HepG2 (cell line): ENCODE measurements around the gene HOXD12. TPM values are rescaled to one million over a fixed set of nuclear protein-coding genes. Genes with fewer than 3 reads are reported as not detected.

ENCODE experiments used
- ARNTL ChIP-seq: sonication (generic); formaldehyde crosslinking; IDR thresholded peaks from 2 replicates; pipeline ENCODE4 v1.4.0; 2020; ENCODE audit warnings: mild to moderate bottlenecking, missing genetic modification reagents
- DNMT3B ChIP-seq: conservative IDR thresholded peaks from 2 replicates; pipeline ENCODE4 v1.6.1; 2016; ENCODE audit warnings: missing biosample characterization, control low read depth
- GABPB1 ChIP-seq: IDR thresholded peaks from 2 replicates; pipeline ENCODE4 v1.6.1; 2016; ENCODE audit warnings: mild to moderate bottlenecking, missing genetic modification reagents, moderate library complexity, missing compliant biosample characterization
- HNRNPUL1 ChIP-seq: fragments of 200-400 bp; formaldehyde crosslinking; IDR thresholded peaks from 2 replicates; pipeline ENCODE4 v1.6.1; 2017; ENCODE audit warnings: low read depth, mild to moderate bottlenecking, low read length, moderate library complexity
- LCORL ChIP-seq, 2 experiments: fragments of 450-650 bp in 1 of 2; sonication (generic) in 1 of 2; formaldehyde crosslinking in 1 of 2; IDR thresholded peaks; 2 replicates each; pipeline versions ENCODE4 v1.5.0 to v1.6.1; 2017 to 2020; ENCODE audit warnings: antibody characterized with exemption in 1 of 2, missing genetic modification reagents in 1 of 2
- ONECUT2 ChIP-seq: sonication (generic); formaldehyde crosslinking; IDR thresholded peaks from 2 replicates; pipeline ENCODE4 v1.4.0; 2020; ENCODE audit warnings: missing genetic modification reagents
- RARG ChIP-seq: sonication (generic); formaldehyde crosslinking; IDR thresholded peaks from 2 replicates; pipeline ENCODE4 v1.4.0; 2020; ENCODE audit warnings: low read depth, mild to moderate bottlenecking, missing genetic modification reagents
- SMAD3 ChIP-seq: sonication (generic); formaldehyde crosslinking; IDR thresholded peaks from 2 replicates; pipeline ENCODE4 v1.4.0; 2020; ENCODE audit warnings: missing genetic modification reagents
- SRSF9 ChIP-seq: fragments of 200-400 bp; formaldehyde crosslinking; IDR thresholded peaks from 2 replicates; pipeline ENCODE4 v1.6.1; 2018; ENCODE audit warnings: borderline replicate concordance, mild to moderate bottlenecking, low read depth, low read length; ENCODE audit not compliant: insufficient read depth, poor library complexity, severe bottlenecking
- TAF15 ChIP-seq: fragments of 200-400 bp; formaldehyde crosslinking; IDR thresholded peaks from one replicate; pipeline ENCODE4 v1.6.1; 2018; ENCODE audit warnings: mild to moderate bottlenecking, low read depth, low read length; ENCODE audit not compliant: poor library complexity, severe bottlenecking
- TCF7L2 ChIP-seq: IDR thresholded peaks from 2 replicates; pipeline ENCODE4 v1.6.1; 2011; ENCODE audit warnings: mild to moderate bottlenecking, low read depth, low read length, moderate library complexity
- ZNF256 ChIP-seq: sonication (generic); formaldehyde crosslinking; conservative IDR thresholded peaks from 2 replicates; pipeline ENCODE4 v1.4.0; 2020; ENCODE audit warnings: missing genetic modification reagents
- ZNF280B ChIP-seq: sonication (generic); formaldehyde crosslinking; IDR thresholded peaks from 2 replicates; pipeline ENCODE4 v1.5.0; 2020; ENCODE audit warnings: missing genetic modification reagents, mild to moderate bottlenecking, borderline replicate concordance
- ZNF768 ChIP-seq: sonication (generic); formaldehyde crosslinking; IDR thresholded peaks from 2 replicates; pipeline ENCODE4 v1.4.0; 2020; ENCODE audit warnings: missing genetic modification reagents
- ZNF850 ChIP-seq: sonication (generic); formaldehyde crosslinking; conservative IDR thresholded peaks from 2 replicates; pipeline ENCODE4 v1.9.0; 2021; ENCODE audit warnings: mild to moderate bottlenecking, missing genetic modification reagents
- polyA plus RNA-seq, 8 experiments: library from polyadenylated mRNA; depleted of rRNA in 3 of 8; stranded (reverse) in 7 of 8; unstranded in 1 of 8; fragments of >200 nt; fragmentation: Illumina TruSeq in 4 of 8; extraction: Trizol in 4 of 8; gene quantifications; 2 replicates each; pipeline versions ENCODE4 v1.2.1 to v1.2.3, GENCODE V29; 2011 to 2016; ENCODE audit warnings: low read depth in 4 of 8, missing spikeins in 1 of 8, mixed read lengths in 1 of 8; ENCODE audit not compliant: insufficient read depth in 1 of 8
- total RNA-seq, 5 experiments: library from RNA; depleted of rRNA; stranded (reverse); fragments of >200 nt; fragmentation: Illumina TruSeq; extraction: Trizol; gene quantifications; 2 replicates each; pipeline ENCODE4 v1.2.3, GENCODE V29; 2016; ENCODE audit warnings: low read depth in 1 of 5
- TF ChIP-seq, protein P1 (sequence below): sonication (generic); formaldehyde crosslinking; IDR thresholded peaks from 2 replicates; pipeline ENCODE4 v1.4.0; 2020; ENCODE audit warnings: missing genetic modification reagents
- TF ChIP-seq, protein P2 (sequence below): sonication (generic); formaldehyde crosslinking; IDR thresholded peaks from 2 replicates; pipeline ENCODE4 v1.9.0; 2022; ENCODE audit warnings: missing genetic modification reagents, mild to moderate bottlenecking, borderline replicate concordance
- TF ChIP-seq, protein P3 (sequence below): sonication (generic); formaldehyde crosslinking; IDR thresholded peaks from 2 replicates; pipeline ENCODE4 v1.5.0; 2020; ENCODE audit warnings: missing genetic modification reagents, mild to moderate bottlenecking, borderline replicate concordance
- TF ChIP-seq, protein P4 (sequence below): sonication (generic); formaldehyde crosslinking; IDR thresholded peaks from 2 replicates; pipeline ENCODE4 v1.4.0; 2020; ENCODE audit warnings: missing genetic modification reagents

The HOXD12 gene
- total and polyA plus RNA-seq, 2 of the 13 experiments (the other 11 are each of a cell fraction or from before 2014, with no cell fraction given): not detected

DNA sequence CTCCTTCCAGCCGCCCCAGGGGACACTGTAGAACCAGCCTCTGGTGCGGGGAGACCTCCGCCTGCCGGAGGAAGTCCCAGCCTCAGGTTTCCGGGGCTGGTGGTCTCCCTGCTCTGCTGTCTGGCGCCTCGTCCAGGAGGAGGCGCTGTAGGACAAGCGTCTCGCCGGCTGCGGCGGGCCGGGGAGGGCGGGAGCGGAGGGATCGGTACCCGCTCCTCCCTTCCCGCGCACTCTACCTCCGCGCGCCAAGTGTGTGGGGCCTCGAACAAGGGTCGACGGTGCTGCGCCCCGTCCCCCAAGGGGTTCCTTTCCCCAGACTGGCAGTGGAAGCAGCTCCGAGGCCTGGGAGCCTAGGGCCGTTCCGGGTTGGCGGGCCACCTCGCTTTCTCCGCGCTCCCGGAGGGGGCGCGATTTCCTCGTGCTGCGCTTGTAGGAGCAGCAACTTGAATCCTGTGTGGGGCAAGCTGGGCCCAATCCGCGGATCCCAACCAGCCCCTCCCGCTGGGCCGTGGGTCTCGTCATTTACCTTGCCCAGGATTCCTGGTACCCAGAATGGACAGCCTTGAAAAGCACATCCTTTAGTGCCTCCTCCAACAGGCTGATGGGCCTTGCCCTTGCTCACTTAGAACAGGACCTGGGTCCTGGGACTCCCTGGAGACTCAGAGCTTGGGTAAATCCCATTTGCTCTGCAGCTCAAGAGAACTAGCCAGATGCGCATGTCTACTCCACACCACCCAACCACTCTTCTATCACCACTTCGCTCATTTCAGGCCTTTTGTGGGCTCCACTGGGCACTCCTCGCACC is 41.1 kb downstream of the HOXD12 start (continued):
- TF ChIP-seq ZNF280B: peak; percentile 67
- TF ChIP-seq HNRNPUL1: no peak
- TF ChIP-seq DNMT3B (CRISPR knock-in tag): no peak
- TF ChIP-seq GABPB1: peak; percentile 84
- TF ChIP-seq ZNF256: no peak
- TF ChIP-seq SRSF9: no peak
- TF ChIP-seq, protein P1, sequence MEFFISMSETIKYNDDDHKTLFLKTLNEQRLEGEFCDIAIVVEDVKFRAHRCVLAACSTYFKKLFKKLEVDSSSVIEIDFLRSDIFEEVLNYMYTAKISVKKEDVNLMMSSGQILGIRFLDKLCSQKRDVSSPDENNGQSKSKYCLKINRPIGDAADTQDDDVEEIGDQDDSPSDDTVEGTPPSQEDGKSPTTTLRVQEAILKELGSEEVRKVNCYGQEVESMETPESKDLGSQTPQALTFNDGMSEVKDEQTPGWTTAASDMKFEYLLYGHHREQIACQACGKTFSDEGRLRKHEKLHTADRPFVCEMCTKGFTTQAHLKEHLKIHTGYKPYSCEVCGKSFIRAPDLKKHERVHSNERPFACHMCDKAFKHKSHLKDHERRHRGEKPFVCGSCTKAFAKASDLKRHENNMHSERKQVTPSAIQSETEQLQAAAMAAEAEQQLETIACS (CRISPR knock-in tag): no peak
- no peak for TF ChIP-seq ZNF850
- TF ChIP-seq ZNF768: peak; percentile 74; the same call in 1 of the 2 replicates
- TF ChIP-seq, protein P2, sequence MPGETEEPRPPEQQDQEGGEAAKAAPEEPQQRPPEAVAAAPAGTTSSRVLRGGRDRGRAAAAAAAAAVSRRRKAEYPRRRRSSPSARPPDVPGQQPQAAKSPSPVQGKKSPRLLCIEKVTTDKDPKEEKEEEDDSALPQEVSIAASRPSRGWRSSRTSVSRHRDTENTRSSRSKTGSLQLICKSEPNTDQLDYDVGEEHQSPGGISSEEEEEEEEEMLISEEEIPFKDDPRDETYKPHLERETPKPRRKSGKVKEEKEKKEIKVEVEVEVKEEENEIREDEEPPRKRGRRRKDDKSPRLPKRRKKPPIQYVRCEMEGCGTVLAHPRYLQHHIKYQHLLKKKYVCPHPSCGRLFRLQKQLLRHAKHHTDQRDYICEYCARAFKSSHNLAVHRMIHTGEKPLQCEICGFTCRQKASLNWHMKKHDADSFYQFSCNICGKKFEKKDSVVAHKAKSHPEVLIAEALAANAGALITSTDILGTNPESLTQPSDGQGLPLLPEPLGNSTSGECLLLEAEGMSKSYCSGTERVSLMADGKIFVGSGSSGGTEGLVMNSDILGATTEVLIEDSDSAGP (CRISPR knock-in tag): peak; percentile 86; the same call in 1 of the 2 replicates
- peak; percentile 80 for TF ChIP-seq TAF15
- TF ChIP-seq, protein P3, sequence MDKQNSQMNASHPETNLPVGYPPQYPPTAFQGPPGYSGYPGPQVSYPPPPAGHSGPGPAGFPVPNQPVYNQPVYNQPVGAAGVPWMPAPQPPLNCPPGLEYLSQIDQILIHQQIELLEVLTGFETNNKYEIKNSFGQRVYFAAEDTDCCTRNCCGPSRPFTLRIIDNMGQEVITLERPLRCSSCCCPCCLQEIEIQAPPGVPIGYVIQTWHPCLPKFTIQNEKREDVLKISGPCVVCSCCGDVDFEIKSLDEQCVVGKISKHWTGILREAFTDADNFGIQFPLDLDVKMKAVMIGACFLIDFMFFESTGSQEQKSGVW (CRISPR knock-in tag): no peak
- TF ChIP-seq ONECUT2 (CRISPR knock-in tag): no peak
- TF ChIP-seq TCF7L2: no peak
- peak; percentile 76; the same call in 1 of the 2 replicates for TF ChIP-seq SMAD3 (CRISPR knock-in tag)
- no peak; the same call in 1 of the 2 replicates for TF ChIP-seq ARNTL (CRISPR knock-in tag)
- TF ChIP-seq RARG (CRISPR knock-in tag): no peak
- TF ChIP-seq, protein P4, sequence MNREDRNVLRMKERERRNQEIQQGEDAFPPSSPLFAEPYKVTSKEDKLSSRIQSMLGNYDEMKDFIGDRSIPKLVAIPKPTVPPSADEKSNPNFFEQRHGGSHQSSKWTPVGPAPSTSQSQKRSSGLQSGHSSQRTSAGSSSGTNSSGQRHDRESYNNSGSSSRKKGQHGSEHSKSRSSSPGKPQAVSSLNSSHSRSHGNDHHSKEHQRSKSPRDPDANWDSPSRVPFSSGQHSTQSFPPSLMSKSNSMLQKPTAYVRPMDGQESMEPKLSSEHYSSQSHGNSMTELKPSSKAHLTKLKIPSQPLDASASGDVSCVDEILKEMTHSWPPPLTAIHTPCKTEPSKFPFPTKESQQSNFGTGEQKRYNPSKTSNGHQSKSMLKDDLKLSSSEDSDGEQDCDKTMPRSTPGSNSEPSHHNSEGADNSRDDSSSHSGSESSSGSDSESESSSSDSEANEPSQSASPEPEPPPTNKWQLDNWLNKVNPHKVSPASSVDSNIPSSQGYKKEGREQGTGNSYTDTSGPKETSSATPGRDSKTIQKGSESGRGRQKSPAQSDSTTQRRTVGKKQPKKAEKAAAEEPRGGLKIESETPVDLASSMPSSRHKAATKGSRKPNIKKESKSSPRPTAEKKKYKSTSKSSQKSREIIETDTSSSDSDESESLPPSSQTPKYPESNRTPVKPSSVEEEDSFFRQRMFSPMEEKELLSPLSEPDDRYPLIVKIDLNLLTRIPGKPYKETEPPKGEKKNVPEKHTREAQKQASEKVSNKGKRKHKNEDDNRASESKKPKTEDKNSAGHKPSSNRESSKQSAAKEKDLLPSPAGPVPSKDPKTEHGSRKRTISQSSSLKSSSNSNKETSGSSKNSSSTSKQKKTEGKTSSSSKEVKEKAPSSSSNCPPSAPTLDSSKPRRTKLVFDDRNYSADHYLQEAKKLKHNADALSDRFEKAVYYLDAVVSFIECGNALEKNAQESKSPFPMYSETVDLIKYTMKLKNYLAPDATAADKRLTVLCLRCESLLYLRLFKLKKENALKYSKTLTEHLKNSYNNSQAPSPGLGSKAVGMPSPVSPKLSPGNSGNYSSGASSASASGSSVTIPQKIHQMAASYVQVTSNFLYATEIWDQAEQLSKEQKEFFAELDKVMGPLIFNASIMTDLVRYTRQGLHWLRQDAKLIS: no peak
- TF ChIP-seq LCORL (IDR thresholded peaks at IDR 0.05): no peak
- peak; percentile 45; the same call in 1 of the 2 replicates for TF ChIP-seq LCORL (CRISPR knock-in tag; IDR thresholded peaks at IDR 0.05)
- TF ChIP-seq, all 625 proteins: peak for 244
